ENCODE data around the gene PRKAG2.

- TF ChIP-seq TAF1 (IDR thresholded peaks at IDR 0.05; ENCODE audit: low read depth, low read length) (no peak), POLR2A (IDR thresholded peaks at IDR 0.05; ENCODE audit: low read depth, low read length) (no peak), POLR2AphosphoS5 (IDR thresholded peaks at IDR 0.05; ENCODE audit: low read depth, low read length) (no peak)
These were observed 58.0 kb downstream of the PRKAG2 start for GRCh38 chr7:151818674-151819519.

Measured in GM12891 (cell line).